Fibroblast of lung (primary cell): ENCODE results near the gene PRKCA. TPM values are rescaled to one million over a fixed set of nuclear protein-coding genes. Genes with fewer than 3 reads are reported as not detected.

Source experiments
- DNase-seq, 2 donors: peaks; one replicate each; pipeline versions ENCODE4 v3.0.0 to v3.0.0-alpha.2; 2010; ENCODE audit warnings: low read depth in 2 of 2
- H2AFZ ChIP-seq: 2 replicates; pipeline ENCODE4 v1.5.1; 2012; ENCODE audit warnings: low read length, control low read depth, inconsistent platforms
- H3K27ac ChIP-seq: 2 replicates; pipeline ENCODE4 v1.5.1; 2011; ENCODE audit warnings: low read length, control low read depth; ENCODE audit not compliant: insufficient read depth
- H3K27me3 ChIP-seq: 2 replicates; pipeline ENCODE4 v1.5.1; 2011; ENCODE audit warnings: mild to moderate bottlenecking, low read length; ENCODE audit not compliant: control insufficient read depth, insufficient read depth
- H3K36me3 ChIP-seq: 2 replicates; pipeline ENCODE4 v1.5.1; 2011; ENCODE audit warnings: low read length; ENCODE audit not compliant: control insufficient read depth, insufficient read depth
- H3K4me1 ChIP-seq: 2 replicates; pipeline ENCODE4 v1.5.1; 2011; ENCODE audit warnings: low read length; ENCODE audit not compliant: control insufficient read depth, insufficient read depth; ENCODE audit errors: extremely low read depth
- H3K4me2 ChIP-seq: 2 replicates; pipeline ENCODE4 v1.5.1; 2011; ENCODE audit warnings: low read length, control low read depth; ENCODE audit not compliant: insufficient read depth; ENCODE audit errors: extremely low read depth
- H3K4me3 ChIP-seq, 4 experiments: fragments of 200-600 bp in 1 of 4; sonication (generic) in 1 of 4; replicated peaks in 1 of 4; 2 replicates each; pipeline ENCODE4 v1.5.1; 2011 to 2016; ENCODE audit warnings: low read length in 4 of 4, low read depth in 3 of 4, mild to moderate bottlenecking in 3 of 4, control low read depth in 2 of 4, inconsistent platforms in 1 of 4, mixed read lengths in 1 of 4; ENCODE audit not compliant: insufficient read depth in 1 of 4; ENCODE audit errors: control extremely low read depth in 1 of 4
- H3K79me2 ChIP-seq: 2 replicates; pipeline ENCODE4 v1.5.1; 2012; ENCODE audit warnings: mild to moderate bottlenecking, low read length, inconsistent platforms; ENCODE audit not compliant: control insufficient read depth, insufficient read depth
- H3K9ac ChIP-seq: 2 replicates; pipeline ENCODE4 v1.5.1; 2011; ENCODE audit warnings: mild to moderate bottlenecking, low read length, control low read depth; ENCODE audit not compliant: insufficient read depth
- H3K9me3 ChIP-seq: 2 replicates; pipeline ENCODE4 v1.5.1; 2012; ENCODE audit warnings: low read depth, low read length; ENCODE audit not compliant: control insufficient read depth, insufficient read depth
- H4K20me1 ChIP-seq: 2 replicates; pipeline ENCODE4 v1.5.1; 2011; ENCODE audit warnings: low read length; ENCODE audit not compliant: control insufficient read depth, insufficient read depth; ENCODE audit errors: extremely low read depth
- CTCF ChIP-seq, 2 donors: IDR thresholded peaks in 1 of 2; conservative IDR thresholded peaks in 1 of 2; 1 replicate in 1 of 2; 2 replicates in 1 of 2; pipeline ENCODE4 v1.5.1; 2011 to 2012; ENCODE audit warnings: low read length in 2 of 2, control low read depth in 1 of 2, inconsistent platforms in 1 of 2, low read depth in 1 of 2, mild to moderate bottlenecking in 1 of 2
- EZH2 ChIP-seq: IDR thresholded peaks from 2 replicates; pipeline ENCODE4 v1.5.1; 2012; ENCODE audit warnings: low read length, control low read depth, mild to moderate bottlenecking; ENCODE audit errors: missing control alignments
- polyA plus RNA-seq, 2 donors: library from polyadenylated mRNA; depleted of rRNA in 1 of 2; stranded (reverse) in 1 of 2; unstranded in 1 of 2; fragments of >200 nt; gene quantifications; 2 replicates each; pipeline ENCODE4 v1.2.1, GENCODE V29; 2011 to 2012; ENCODE audit warnings: missing spikeins in 1 of 2
- total RNA-seq: library from RNA; depleted of rRNA; stranded (reverse); fragments of >200 nt; gene quantifications from 2 replicates; pipeline ENCODE4 v1.2.1, GENCODE V29; 2014

Gene PRKCA
- total and polyA plus RNA-seq, 2 donors (not counting 1 experiment from before 2014, with no cell fraction given): 34.0 to 74.2 TPM

- Histone ChIP-seq H3K4me3 (no peak overlapping the region), H3K27me3 (no peaks in the 10 kb centered on the region), H3K9ac (no peak overlapping the region), H2AFZ (no peak overlapping the region), H3K9me3 (no peaks in the 10 kb centered on the region), H3K4me1 (peaks cover 50% of the 10 kb centered on the region), H4K20me1 (no peaks in the 10 kb centered on the region), H3K79me2 (peaks cover 57% of the 10 kb centered on the region), H3K4me2 (no peak overlapping the region), H3K36me3 (no peaks in the 10 kb centered on the region), H3K27ac (peak overlapping the region; percentile 75)
- TF ChIP-seq CTCF (conservative IDR thresholded peaks at IDR 0.05 in 1 of 2, IDR thresholded peaks at IDR 0.05 in 1 of 2; ENCODE audit: low read depth in 1 of 2, low read length in 2 of 2): no peak
- no peak for TF ChIP-seq EZH2
- DNase-seq: peak in 1 of 2 donors; percentile 52
Measured at GRCh38 chr17:66465701-66466100, 163.3 kb downstream of the PRKCA start.

- DNase-seq: peak in 1 of 2 donors; percentile 34
- Histone ChIP-seq H3K4me1 (peaks cover 47% of the 10 kb centered on the region), H3K79me2 (peaks cover 59% of the 10 kb centered on the region), H4K20me1 (no peaks in the 10 kb centered on the region), H3K4me2 (peak overlapping the region; percentile 73), H3K9ac (no peak overlapping the region), H3K4me3 (peak overlapping the region in 2 of 4 experiments; percentile 18 to 33), H2AFZ (no peak overlapping the region), H3K9me3 (no peaks in the 10 kb centered on the region), H3K27ac (peak overlapping the region; percentile 75), H3K27me3 (no peaks in the 10 kb centered on the region), H3K36me3 (no peaks in the 10 kb centered on the region)
- TF ChIP-seq EZH2: no peak
- TF ChIP-seq CTCF (conservative IDR thresholded peaks at IDR 0.05 in 1 of 2, IDR thresholded peaks at IDR 0.05 in 1 of 2; ENCODE audit: low read depth in 1 of 2, low read length in 2 of 2): no peak
Measured at GRCh38 chr17:66466106-66466820, 163.8 kb downstream of the PRKCA start.

GRCh38 chr17:66466840-66467367 is 164.5 kb downstream of the PRKCA start:
- Histone ChIP-seq H3K9me3 (no peaks in the 10 kb centered on the region), H3K4me2 (peak overlapping the region; percentile 73), H4K20me1 (no peaks in the 10 kb centered on the region), H2AFZ (no peak overlapping the region), H3K27ac (peak overlapping the region; percentile 75), H3K79me2 (peaks cover 55% of the 10 kb centered on the region), H3K9ac (no peak overlapping the region), H3K4me1 (peaks cover 45% of the 10 kb centered on the region), H3K27me3 (no peaks in the 10 kb centered on the region), H3K36me3 (no peaks in the 10 kb centered on the region), H3K4me3 (peak overlapping the region in 2 of 4 experiments; percentile 18 to 33)
- TF ChIP-seq EZH2 (no peak), CTCF (conservative IDR thresholded peaks at IDR 0.05 in 1 of 2, IDR thresholded peaks at IDR 0.05 in 1 of 2; ENCODE audit: low read depth in 1 of 2, low read length in 2 of 2) (no peak)
- peak; percentile 99 to 100 for DNase-seq
